ENCODE data around the gene NCOA6.

DNA sequence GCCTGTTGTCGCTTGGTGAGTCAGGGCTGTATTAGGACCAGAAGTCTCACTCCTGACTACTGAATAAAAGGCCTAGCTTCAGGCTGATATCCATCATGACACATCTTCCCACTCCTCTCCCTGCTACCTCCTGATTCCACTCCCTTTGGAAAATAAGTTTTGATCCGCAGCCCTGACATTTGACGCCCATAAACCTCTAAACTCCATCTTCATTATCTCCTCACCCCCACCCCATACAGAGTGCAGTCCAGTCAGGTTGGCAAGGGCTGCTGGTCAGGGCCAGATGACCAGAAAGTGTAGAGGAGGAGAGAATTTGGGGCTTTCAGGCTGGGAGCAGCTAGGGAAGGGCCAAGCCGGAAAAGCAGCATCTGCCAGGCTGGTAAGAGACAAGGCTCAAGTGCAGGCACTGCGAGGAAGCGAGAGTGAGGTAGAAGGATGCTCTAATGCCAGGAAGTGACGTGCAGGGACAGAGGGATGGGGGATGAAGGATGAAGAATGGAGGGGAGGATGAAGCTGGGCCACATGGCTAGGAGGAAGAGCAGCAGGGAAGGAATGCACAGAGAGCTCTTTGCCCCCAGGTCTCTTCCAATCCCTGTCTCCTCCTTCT is 46.0 kb upstream of the NCOA6 start:
- TF ChIP-seq CTCF (IDR thresholded peaks at IDR 0.05) (no peak), EZH2 (IDR thresholded peaks at IDR 0.05; ENCODE audit: borderline replicate concordance, insufficient read depth, low read depth, low read length, poor library complexity, severe bottlenecking) (no peak)

Measured in B cell (primary cell).